ENCODE results near the gene NOLC1.
"Not testable (repeated sequence)": the region's sequence is repeated elsewhere in the genome, so short reads cannot be mapped to it uniquely, and the experiment has no call there.

The NOLC1 gene

GRCh38 chr10:102154466-102155116, 2.4 kb downstream of the NOLC1 start:
- DNase-seq (ENCODE audit: low read depth in 2 of 2), result no peak

- DNase-seq (ENCODE audit: low read depth in 2 of 2), result no peak
Observed at GRCh38 chr10:102157224-102157623, 5.0 kb downstream of the NOLC1 start.

GRCh38 chr10:102159051-102159597, 6.9 kb downstream of the NOLC1 start:
- DNase-seq (ENCODE audit: low read depth in 2 of 2), result no peak

GRCh38 chr10:102159831-102160230, 7.6 kb downstream of the NOLC1 start:
- DNase-seq (ENCODE audit: low read depth in 2 of 2), result no peak

- DNase-seq (ENCODE audit: low read depth in 2 of 2), result no peak
Observed at GRCh38 chr10:102163342-102163989, 11.3 kb downstream of the NOLC1 start.

GRCh38 chr10:102167861-102168260, 15.7 kb downstream of the NOLC1 start:
- DNase-seq (ENCODE audit: low read depth in 2 of 2), result no peak

GRCh38 chr10:102170602-102171001, 18.4 kb downstream of the NOLC1 start:
- DNase-seq (ENCODE audit: low read depth in 2 of 2), result no peak

- no peak for DNase-seq (ENCODE audit: low read depth in 2 of 2)
Observed at GRCh38 chr10:102172288-102172687, 20.1 kb downstream of the NOLC1 start.

GRCh38 chr10:102175415-102175814, 23.2 kb downstream of the NOLC1 start:
- no peak for DNase-seq (ENCODE audit: low read depth in 2 of 2)

- no peak for DNase-seq (ENCODE audit: low read depth in 2 of 2)
Observed at GRCh38 chr10:102184606-102185005, 32.4 kb downstream of the NOLC1 start.

- no peak for DNase-seq (ENCODE audit: low read depth in 2 of 2)
Observed at GRCh38 chr10:102185272-102185671, 33.1 kb downstream of the NOLC1 start.

GRCh38 chr10:102185811-102186527, 33.8 kb downstream of the NOLC1 start:
- DNase-seq (ENCODE audit: low read depth in 2 of 2), result no peak

GRCh38 chr10:102188298-102188940, 36.2 kb downstream of the NOLC1 start:
- DNase-seq (ENCODE audit: low read depth in 2 of 2), result no peak

- DNase-seq (ENCODE audit: low read depth in 2 of 2), result not testable (repeated sequence)
Observed at GRCh38 chr10:102188941-102189898, 37.0 kb downstream of the NOLC1 start.

GRCh38 chr10:102191956-102192355, 39.8 kb downstream of the NOLC1 start:
- no peak for DNase-seq (ENCODE audit: low read depth in 2 of 2)

GRCh38 chr10:102195296-102195870, 43.2 kb downstream of the NOLC1 start:
- no peak for DNase-seq (ENCODE audit: low read depth in 2 of 2)

GRCh38 chr10:102196893-102197292, 44.7 kb downstream of the NOLC1 start:
- no peak for DNase-seq (ENCODE audit: low read depth in 2 of 2)

- DNase-seq (ENCODE audit: low read depth in 2 of 2), result no peak
Observed at GRCh38 chr10:102198027-102198426, 45.8 kb downstream of the NOLC1 start.

GRCh38 chr10:102200751-102201640, 48.8 kb downstream of the NOLC1 start:
- no peak for DNase-seq (ENCODE audit: low read depth in 2 of 2)

GRCh38 chr10:102202386-102202785, 50.2 kb downstream of the NOLC1 start:
- DNase-seq (ENCODE audit: low read depth in 2 of 2), result no peak

Measured in stimulated activated CD4-positive, alpha-beta T cell treated with anti-CD3 and anti-CD28 coated beads, Interleukin-12 subunit alpha, Interleukin-12 subunit beta, amount 100 ng/mL, for 24 hours (primary cell).